Liver (tissue), 3 donors: ENCODE results near the gene TRAF7.

ENCODE experiments used
- FOXA2 ChIP-seq: IDR thresholded peaks from 2 replicates; pipeline ENCODE4 v1.6.1; 2016; ENCODE audit warnings: antibody characterized with exemption
- GABPA ChIP-seq, 2 donors: IDR thresholded peaks in 1 of 2; conservative IDR thresholded peaks in 1 of 2; 2 replicates each; pipeline ENCODE4 v1.6.1; 2016; ENCODE audit warnings: antibody characterized with exemption in 2 of 2, mild to moderate bottlenecking in 1 of 2, moderate library complexity in 1 of 2
- HNF4A ChIP-seq, 2 donors: conservative IDR thresholded peaks; 2 replicates each; pipeline ENCODE4 v1.6.1; 2016; ENCODE audit warnings: antibody characterized with exemption in 2 of 2, mild to moderate bottlenecking in 2 of 2
- JUND ChIP-seq, 2 donors: IDR thresholded peaks; 2 replicates each; pipeline ENCODE4 v1.6.1; 2016; ENCODE audit warnings: antibody characterized with exemption in 2 of 2
- NR2F2 ChIP-seq: IDR thresholded peaks from 2 replicates; pipeline ENCODE4 v1.6.1; 2016; ENCODE audit warnings: antibody characterized with exemption
- RAD21 ChIP-seq, 2 donors: IDR thresholded peaks; 2 replicates each; pipeline ENCODE4 v1.6.1; 2016; ENCODE audit warnings: antibody characterized with exemption in 2 of 2, mild to moderate bottlenecking in 2 of 2
- RXRA ChIP-seq, 2 donors: IDR thresholded peaks; 2 replicates each; pipeline ENCODE4 v1.6.1; 2017 to 2018; ENCODE audit warnings: antibody characterized with exemption in 2 of 2, mild to moderate bottlenecking in 1 of 2
- TAF1 ChIP-seq: conservative IDR thresholded peaks from 2 replicates; pipeline ENCODE4 v1.6.1; 2016; ENCODE audit warnings: antibody characterized with exemption, mild to moderate bottlenecking
- YY1 ChIP-seq: IDR thresholded peaks from 2 replicates; pipeline ENCODE4 v1.6.1; 2016; ENCODE audit warnings: antibody characterized with exemption, mild to moderate bottlenecking
- TF ChIP-seq, protein P1 (sequence below): fragments of 150-350 bp; IDR thresholded peaks from 2 replicates; pipeline ENCODE4 v1.5.1; 2017; ENCODE audit warnings: improper control_type of control experiment, low read depth, low read length; ENCODE audit not compliant: missing input control
- TF ChIP-seq, protein P2 (sequence below): IDR thresholded peaks from 2 replicates; pipeline ENCODE4 v1.6.1; 2016; ENCODE audit warnings: antibody characterized with exemption, mild to moderate bottlenecking
- TF ChIP-seq, protein P3 (sequence below): IDR thresholded peaks from 2 replicates; pipeline ENCODE4 v1.6.1; 2016; ENCODE audit warnings: antibody characterized with exemption
- donor health status: healthy.
- donor health status: healthy.

DNA sequence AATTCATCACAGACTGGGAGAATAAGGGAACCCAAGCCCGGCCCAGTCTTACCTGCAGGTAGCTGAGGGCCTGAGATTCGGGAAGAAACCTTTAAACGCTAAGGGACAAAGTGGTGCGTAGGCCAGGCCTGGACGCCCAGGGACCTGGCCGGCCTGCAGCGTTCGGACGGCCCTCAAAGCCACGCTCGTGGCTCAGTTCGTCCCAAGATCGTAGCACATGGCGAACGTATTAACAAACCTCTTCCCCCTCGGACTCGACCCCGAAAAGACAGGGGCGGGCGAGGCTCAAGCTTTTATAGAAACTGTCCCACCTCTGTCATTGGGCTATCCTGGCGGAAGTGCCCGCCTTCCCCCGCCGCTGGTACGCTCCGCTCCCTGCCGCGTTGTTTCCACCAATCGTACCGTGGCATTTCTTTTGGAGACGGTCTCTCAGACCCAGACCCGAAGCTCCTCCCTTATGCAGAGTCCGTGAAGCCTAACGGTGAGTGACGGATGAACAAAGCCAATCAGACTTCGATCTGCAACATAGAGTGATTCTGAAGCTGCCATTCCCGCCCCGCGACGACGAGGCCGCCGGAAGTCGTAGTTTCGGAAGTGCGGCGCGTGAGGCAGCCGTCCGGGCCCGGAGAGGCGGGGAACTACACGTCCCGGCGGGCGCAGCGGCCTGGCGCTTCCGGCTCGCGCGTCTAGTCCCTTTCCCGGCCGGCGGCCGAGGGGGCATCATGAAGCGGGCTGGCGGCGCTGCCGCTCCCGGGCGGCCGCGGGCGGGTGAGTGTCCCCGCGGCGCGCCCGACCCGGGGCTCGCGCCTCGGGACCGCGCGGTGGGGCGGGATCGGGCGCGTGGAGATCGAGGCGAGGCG, at the start of gene TRAF7:
- TF ChIP-seq RXRA (IDR thresholded peaks at IDR 0.05) = peak; percentile 38 to 47
- TF ChIP-seq, protein P1, sequence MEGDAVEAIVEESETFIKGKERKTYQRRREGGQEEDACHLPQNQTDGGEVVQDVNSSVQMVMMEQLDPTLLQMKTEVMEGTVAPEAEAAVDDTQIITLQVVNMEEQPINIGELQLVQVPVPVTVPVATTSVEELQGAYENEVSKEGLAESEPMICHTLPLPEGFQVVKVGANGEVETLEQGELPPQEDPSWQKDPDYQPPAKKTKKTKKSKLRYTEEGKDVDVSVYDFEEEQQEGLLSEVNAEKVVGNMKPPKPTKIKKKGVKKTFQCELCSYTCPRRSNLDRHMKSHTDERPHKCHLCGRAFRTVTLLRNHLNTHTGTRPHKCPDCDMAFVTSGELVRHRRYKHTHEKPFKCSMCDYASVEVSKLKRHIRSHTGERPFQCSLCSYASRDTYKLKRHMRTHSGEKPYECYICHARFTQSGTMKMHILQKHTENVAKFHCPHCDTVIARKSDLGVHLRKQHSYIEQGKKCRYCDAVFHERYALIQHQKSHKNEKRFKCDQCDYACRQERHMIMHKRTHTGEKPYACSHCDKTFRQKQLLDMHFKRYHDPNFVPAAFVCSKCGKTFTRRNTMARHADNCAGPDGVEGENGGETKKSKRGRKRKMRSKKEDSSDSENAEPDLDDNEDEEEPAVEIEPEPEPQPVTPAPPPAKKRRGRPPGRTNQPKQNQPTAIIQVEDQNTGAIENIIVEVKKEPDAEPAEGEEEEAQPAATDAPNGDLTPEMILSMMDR = no peak
- peak; percentile 100 for TF ChIP-seq TAF1
- peak; percentile 60 for TF ChIP-seq NR2F2
- TF ChIP-seq RAD21 (IDR thresholded peaks at IDR 0.05) = no peak
- peak in 1 of 2 donors; percentile 13 for TF ChIP-seq JUND (IDR thresholded peaks at IDR 0.05)
- TF ChIP-seq YY1 = peak; percentile 69
- TF ChIP-seq, protein P2, sequence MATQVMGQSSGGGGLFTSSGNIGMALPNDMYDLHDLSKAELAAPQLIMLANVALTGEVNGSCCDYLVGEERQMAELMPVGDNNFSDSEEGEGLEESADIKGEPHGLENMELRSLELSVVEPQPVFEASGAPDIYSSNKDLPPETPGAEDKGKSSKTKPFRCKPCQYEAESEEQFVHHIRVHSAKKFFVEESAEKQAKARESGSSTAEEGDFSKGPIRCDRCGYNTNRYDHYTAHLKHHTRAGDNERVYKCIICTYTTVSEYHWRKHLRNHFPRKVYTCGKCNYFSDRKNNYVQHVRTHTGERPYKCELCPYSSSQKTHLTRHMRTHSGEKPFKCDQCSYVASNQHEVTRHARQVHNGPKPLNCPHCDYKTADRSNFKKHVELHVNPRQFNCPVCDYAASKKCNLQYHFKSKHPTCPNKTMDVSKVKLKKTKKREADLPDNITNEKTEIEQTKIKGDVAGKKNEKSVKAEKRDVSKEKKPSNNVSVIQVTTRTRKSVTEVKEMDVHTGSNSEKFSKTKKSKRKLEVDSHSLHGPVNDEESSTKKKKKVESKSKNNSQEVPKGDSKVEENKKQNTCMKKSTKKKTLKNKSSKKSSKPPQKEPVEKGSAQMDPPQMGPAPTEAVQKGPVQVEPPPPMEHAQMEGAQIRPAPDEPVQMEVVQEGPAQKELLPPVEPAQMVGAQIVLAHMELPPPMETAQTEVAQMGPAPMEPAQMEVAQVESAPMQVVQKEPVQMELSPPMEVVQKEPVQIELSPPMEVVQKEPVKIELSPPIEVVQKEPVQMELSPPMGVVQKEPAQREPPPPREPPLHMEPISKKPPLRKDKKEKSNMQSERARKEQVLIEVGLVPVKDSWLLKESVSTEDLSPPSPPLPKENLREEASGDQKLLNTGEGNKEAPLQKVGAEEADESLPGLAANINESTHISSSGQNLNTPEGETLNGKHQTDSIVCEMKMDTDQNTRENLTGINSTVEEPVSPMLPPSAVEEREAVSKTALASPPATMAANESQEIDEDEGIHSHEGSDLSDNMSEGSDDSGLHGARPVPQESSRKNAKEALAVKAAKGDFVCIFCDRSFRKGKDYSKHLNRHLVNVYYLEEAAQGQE = peak; percentile 97
- no peak for TF ChIP-seq FOXA2
- TF ChIP-seq, protein P3, sequence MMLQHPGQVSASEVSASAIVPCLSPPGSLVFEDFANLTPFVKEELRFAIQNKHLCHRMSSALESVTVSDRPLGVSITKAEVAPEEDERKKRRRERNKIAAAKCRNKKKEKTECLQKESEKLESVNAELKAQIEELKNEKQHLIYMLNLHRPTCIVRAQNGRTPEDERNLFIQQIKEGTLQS = no peak
- TF ChIP-seq HNF4A (conservative IDR thresholded peaks at IDR 0.05) = peak in 1 of 2 donors; percentile 34
- peak; percentile 85 to 94 for TF ChIP-seq GABPA (IDR thresholded peaks at IDR 0.05 in 1 of 2, conservative IDR thresholded peaks at IDR 0.05 in 1 of 2)
